ENCODE results near the gene KPNA6.

The KPNA6 gene

DNA sequence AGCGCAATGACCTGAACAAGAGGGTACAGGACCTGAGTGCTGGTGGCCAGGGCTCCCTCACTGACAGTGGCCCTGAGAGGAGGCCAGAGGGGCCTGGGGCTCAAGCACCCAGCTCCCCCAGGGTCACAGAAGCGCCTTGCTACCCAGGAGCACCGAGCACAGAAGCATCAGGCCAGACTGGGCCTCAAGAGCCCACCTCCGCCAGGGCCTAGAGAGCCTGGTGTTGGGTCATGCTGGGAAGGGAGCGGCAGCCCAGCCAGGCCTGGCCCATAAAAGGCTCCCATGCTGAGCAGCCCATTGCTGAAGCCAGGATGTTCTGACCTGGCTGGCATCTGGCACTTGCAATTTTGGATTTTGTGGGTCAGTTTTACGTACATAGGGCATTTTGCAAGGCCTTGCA, 87.1 kb downstream of the KPNA6 start:
- DNase-seq, result no peak

DNA sequence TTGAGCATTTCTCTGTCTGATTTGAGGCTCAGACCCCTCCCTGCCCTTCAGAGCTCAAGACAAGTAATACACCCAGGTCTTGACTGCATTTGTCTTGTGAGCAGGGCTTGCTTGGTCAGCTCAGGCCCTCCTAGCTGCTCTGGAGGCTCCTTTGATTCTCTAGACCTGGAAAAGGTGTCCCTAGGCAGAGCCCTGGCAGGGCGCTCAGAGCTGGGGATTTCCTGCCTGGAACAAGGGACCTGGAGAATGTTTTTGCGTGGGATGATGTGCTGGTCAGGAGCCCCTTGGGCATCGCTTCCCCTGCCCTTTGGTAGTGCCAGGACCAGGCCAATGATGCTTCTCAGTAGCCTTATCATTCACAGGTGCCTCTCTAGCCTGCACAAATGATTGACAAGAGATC, 87.7 kb downstream of the KPNA6 start:
- no peak for DNase-seq

DNA sequence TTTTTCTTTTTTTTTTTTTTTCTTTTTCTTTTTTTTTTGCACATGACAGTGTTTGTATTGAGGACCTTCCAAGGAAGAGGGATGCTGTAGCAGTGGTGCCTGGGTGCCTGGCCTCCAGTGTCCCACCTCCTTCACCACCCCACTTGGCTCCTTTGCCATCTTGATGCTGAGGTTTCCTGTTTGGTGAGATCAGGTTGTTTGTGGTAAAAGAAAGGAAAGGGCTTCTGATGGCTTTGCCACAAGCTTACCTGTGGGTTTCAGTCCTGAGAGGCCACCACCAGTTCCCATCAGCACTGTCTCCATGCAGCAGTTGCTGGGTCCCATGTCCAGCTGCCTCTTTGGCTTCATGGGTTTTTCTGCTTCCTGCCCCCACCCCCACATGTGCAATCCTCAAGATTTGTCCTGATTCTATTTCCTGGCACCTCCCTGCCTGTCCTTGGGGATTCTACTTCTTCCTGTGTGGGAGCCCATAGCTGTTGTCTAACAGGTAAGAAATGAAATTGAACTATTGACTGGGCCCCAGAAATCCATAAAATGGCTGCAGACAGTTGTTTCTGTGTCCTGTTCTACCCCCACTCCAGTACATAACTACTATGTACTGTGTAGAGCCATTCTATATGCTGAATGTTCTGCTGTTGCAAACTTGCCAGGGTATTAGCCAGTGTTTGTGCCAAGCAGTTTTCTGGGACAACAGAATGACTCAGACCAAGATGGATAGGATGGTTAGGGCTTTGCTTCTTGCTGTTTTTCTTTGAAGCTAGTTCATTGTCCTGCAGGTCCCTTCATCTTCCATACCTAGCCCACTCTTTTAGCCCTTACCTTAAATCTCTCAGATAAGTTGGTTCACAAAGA, 88.3 kb downstream of the KPNA6 start:
- peak in 2 of 5 experiments; percentile 47 to 77 for DNase-seq

DNA sequence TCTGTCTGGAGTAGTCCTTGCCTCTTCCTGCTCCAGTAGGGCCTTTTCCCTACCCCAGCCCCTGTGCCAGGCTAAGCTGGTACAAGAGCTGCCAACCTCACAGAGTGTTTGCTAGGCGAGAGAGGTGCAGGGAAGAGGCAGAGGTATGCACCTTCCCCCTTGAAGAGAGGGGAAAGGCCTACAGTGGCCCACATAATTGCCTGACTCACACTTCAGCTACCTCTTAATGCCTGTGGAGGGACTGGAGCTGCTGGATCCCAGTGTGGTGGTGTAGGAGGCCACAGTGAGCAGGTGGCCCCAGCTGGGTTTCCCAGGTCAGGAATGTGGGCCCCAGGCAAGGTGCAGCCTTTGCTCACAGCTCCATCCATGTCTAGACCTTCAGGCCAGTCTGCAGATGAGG, 89.2 kb downstream of the KPNA6 start:
- DNase-seq, result no peak

DNA sequence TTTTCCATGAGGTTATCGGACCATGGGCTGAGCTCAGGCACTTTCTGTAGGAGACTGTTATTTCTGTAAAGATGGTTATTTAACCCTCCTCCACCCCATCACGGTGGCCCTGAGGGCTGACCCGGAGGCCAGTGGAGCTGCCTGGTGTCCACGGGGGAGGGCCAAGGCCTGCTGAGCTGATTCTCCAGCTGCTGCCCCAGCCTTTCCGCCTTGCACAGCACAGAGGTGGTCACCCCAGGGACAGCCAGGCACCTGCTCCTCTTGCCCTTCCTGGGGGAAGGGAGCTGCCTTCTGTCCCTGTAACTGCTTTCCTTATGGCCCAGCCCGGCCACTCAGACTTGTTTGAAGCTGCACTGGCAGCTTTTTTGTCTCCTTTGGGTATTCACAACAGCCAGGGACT, 90.0 kb downstream of the KPNA6 start:
- DNase-seq, result no peak

DNA sequence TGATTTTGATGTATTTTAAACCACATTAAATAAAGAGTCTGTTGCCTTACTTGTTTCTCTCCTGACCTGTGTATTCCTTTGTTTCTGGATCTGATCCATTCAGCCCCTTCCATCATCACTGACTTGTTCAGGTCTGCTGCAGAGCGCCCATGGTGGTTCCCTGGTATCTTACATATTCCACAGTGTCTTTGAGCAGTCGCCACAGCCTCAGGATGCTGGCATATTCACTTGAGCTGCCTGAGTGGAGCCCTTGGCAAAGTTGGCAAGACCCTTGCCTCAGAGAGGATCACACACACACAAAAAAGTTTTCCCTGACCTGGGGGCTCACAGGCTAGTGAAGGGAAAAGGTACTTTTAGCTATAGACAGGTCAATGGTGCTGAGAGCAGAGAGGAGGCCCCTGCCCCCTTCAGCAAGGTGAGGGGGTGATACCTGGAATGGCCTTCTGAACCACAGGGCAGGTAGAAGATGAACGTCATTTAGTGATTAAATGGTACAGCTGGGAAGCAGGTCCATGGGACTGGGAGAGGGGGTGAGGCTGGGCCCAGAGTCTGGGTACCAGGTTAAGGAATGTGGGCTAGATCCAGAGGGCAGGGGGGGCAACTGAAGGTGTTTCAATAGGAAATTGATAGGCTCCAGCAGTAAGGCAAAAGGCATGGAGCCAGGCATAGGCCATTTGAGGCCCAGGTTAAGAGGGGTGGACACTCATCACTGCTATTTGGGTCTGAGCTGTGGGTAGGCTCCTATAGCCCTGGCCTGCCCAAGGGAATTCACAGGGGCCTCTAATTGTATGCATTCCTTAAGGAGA, 90.6 kb downstream of the KPNA6 start:
- no peak for DNase-seq

DNA sequence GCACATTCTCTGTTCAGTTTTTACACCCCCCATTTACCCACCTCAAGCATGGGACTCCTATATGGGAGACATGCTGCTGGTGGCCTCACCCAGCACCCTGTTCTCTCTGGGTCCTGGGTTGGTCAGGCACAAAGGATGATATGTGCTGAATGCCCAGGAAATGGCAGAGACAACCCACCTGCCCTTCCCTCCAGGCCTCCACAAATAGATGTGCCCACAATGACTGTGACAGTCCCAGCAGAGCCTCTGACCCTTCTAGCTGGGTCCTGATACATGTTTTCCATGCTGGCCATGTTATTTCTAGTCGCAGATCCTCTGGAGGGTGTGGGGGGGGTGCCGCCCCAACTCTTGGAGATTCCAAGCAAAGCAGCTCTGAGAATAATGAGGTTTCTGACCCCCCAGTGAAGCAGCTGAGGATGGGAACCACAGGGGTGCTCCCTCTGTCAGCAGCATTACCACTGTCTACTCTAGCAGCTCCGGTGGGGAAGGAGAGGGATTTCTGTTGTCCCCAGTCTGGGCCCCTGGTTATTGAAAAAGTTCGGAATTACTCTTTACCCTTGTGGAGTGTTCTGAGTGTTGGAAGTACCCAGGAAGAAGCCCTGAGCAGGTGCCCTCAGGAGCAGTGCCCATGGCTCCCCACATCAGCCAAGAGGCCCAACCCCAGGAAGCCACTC, 91.3 kb downstream of the KPNA6 start:
- no peak for DNase-seq

DNA sequence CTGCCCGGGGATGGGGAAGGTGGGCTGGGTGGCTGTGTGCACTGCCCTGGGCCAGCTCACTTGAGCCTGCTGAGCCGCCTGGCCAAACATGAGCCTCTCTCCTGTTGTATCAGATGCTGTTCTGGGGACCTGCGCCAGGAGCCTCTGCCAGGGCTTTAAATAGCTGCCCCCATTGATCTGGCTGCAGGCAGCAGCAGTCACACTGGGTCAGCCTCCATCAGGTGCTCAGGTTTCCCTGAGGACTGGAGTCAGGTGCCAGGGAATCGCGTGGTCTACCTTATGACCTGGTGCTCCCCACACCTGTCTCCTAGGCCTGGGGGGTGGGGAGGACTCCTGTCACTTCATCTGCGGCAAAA, 91.8 kb downstream of the KPNA6 start:
- DNase-seq, result no peak

DNA sequence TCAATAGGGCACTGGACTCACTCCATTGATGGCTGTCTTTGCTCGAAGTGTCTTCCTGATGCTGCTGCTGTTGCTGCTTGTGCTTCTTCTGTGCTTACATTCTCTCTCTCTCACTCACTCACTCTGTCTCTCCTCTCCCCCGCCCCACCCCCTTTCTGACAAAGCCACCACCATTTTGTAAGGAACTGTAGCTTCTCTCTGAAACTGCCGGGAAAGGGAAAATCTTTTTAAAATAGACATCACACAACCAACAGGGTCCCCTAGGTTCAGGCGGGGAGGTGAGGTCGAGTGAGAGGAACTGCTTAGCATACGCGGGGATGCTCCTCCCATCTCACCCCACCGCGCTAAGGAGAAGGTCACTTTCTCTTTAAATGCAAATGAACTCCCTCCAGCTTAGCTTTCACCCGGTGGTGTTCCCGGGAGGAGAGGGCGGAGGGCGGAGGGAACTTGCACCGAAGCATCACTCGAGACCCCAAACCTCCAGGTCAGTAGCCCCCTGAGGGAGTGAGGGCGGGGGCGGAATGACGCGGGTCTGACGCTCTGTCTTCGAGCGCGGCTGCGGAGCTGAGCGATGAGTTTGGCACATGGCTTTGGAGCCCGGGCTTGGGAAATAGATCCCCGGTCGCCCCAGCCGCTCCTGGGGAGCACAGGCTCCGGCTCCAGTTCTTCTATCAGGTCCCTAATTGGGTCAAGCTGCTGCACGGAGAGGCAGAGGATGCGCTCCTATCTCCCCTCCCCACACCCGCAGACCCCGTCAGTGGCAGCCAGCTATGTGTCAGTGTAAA, 92.6 kb downstream of the KPNA6 start, which contains the start of gene CCDC28B:
Gene CCDC28B, plus strand, starts transcription at position 370 of the 785 bp plus-strand sequence. CDS start 1,341 bp downstream, outside the sequence.
- peak in 4 of 5 experiments; percentile 30 to 76 (median 49) for DNase-seq

DNA sequence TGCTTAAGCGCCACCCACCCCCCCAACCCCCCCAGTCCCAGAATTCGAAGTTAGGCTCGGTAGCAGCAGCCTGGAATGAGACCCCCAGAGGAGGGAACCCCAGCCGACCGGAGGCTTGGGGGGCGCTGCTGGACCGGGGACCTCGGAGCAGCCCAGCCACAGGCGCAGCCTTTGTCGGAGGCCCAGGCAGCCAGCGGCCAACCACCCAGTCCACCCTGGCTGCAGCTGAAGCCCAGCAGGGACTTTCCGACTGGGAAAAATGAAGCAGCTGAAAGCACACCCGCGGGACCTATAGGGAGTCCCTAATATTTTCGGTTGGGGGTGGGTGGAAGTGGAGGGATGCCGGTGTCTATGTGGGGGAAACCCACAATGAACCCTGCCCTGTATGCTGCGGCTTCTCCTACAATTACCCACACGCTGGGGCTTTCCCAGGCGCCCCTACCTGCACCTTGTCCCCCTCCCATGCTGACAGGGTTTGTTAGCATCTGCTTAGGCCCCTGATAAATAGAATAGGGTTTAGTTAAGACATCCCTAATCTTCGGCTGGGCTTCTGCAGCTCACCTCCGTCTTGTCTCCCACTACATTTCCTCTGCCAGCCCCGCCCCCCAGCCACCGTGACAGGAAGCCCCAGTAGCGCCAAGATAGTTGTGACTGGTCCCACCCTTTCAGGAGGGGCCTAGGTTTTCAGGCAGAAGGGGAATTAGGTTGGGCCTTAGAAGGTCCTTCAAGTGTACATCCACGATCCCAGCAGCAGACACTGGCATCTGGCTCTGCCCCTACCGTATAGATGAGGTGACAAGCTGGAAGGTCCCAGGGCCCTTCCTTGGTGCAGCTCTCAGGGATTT, 93.4 kb downstream of the KPNA6 start:
- peak; percentile 49 to 82 (median 73) for DNase-seq

DNA sequence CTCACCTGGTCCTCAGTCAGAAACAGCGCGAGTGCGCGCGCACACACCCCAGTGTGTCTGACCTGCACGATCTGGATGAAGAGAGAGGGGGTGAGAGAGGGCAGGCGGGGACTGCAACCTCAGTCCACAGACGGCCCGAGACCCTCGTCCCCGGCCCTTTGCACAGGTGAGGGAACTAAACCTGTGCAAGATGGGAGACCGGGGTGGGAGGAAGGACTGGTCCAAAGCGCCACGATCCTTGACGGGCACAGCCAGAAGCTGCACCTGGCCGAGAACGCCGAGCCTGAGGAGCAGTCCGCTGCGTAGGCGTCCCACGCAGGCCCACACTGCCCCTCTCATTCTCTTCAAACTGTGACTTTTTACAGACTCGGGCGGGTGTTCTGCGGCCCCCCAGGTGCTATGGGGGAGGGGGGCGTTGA, 97.1 kb downstream of the KPNA6 start:
- no peak for DNase-seq

DNA sequence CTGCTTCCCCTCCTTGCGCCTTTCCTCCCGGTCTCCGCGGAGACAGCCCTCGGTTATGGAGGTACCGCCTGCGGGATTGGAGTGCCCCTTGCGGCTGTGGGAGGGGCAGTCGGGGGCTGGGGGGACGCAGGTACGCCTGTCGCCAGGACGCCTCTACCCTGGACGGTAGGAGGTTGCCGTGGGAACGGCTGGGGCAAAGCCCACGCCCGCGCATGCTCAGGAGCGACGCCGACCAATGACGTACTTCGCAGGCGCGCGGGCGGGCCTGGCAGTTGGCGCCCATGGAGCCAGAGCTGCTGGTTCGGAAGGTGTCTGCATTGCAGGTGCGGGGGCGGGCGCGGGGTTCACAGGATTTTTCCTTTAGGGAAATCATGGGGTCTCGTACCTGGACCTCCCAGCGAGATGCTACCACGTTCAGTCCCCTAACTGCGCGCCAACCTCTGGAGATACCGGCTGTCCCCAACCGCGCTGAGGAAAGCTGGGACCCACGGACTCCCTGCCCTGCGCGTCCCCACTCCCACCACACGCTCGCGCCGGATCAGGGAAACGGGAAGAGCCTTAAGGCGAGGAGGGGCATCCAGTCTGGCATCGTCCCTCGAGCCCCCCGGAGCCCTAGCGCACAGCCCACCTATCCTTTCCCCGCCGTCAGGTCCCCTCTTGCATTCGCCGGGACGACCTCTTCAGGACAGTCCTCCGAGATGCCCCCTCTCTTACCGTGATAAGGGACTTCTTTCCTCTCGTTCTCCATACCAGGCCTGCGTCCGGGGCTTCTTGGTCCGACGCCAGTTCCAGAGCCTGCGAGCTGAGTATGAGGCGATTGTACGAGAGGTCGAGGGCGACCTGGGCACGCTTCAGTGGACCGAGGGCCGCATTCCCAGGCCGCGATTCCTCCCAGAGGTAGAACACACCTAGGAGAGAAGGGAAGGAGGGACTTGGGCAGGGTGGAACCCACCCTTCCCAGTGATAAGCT, 97.8 kb downstream of the KPNA6 start, which contains the start of gene IQCC:
Gene IQCC, plus strand, starts transcription at position 271 of the 970 bp plus-strand sequence. Its CDS starts 11 bp downstream, at position 282.
- peak; percentile 72 to 88 (median 80) for DNase-seq

DNA sequence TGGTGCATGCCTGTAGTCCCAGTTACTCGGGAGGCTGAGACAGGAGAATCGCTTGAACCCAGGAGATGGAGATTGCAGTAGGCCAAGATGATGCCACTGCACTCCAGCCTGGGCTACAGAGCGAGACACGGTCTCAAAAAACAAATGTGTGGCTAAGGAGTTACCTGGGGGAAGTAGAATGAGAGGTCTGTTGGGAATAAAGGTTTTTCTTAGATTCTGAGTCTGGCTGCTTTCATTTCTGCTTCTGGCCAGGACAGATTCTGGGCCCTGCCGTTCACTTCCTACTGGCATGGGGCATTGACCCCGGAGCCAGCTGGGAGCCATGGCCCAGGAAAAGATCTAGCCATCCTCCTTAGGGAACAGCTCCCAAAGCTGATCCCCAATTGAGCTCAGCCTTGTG, 100.6 kb downstream of the KPNA6 start:
- no peak for DNase-seq

DNA sequence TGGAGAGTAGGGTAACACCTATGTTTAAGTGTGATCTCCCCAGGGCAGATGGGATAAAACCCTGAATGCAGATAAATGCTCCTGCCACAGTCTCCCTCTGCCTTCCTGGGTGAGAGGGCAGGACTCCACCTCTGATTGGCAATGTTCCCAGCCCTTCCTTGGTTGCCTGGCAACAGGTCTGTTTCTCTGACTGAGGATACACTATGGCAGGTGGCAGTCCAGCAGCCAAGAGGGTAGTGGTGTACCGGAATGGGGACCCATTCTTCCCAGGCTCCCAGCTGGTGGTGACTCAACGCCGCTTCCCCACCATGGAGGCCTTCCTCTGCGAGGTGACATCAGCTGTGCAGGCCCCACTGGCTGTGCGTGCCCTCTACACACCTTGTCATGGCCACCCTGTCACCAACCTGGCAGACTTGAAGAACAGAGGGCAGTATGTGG, 101.1 kb downstream of the KPNA6 start, which contains the start of gene DCDC2B:
Gene DCDC2B, plus strand, starts transcription at position 199 of the 438 bp plus-strand sequence. Its CDS starts 5 bp downstream, at position 204.
- no peak for DNase-seq

DNA sequence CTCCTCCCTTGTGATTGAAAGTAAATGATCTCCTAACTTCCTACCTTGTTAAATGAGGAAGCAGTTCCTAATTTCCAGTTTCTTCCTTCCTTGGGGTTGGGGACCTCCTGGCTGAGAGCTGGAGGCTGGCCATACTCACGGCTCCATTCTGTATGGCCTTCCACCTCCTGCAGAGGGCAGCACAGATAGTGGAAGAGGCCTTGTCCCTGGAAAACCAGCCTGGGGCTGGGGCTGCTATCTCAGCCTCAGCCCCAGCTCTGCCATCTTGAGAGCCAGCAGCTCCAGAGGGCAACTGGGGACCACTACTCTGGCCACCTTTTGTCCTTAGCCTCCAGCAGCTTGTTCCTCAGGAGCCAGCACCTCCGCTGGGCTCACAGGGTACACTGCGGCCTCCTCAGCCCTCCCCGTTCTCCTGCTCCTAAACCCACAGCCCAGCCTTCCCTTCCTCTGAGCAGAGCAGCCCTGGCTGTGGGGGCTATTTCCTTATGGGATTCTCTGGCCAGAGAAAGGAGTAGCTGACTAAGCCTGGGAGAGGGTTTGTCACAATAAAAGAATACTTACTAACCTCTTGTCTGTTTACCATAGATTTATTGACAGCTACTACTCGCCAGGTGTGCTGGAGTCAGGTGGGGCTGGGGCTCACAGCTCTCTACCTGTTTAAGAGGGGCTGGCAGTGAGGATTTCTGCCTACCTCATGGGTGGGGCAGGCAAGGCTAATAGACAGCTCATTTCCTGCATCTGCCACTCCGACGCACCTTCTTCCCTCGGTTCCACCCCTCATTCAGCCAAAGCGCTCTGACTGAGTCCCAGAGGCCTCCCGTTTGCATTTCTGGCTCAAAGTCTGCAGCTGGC, 108.0 kb downstream of the KPNA6 start:
- peak in 4 of 5 experiments; percentile 16 to 68 (median 44) for DNase-seq

DNA sequence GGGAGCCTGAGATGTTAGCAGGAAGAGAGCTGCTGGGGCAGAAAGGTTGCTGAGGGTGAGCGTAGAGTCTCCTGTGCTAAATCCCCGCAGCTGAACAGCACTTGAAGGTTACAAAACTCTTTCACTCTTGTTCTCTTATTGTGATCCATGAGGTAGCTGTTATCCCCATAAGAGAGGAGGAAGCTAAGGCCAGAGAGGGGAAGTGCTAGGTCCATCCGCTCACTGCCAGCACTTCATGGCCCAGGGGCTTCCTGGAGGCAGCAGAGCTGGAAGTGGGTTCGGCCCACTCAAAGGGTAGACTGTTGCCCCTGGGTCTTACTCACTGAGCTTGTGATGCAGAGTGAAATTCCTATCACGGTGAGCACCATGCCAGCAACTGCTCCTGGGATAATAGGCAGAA, 108.7 kb downstream of the KPNA6 start:
- no peak for DNase-seq

DNA sequence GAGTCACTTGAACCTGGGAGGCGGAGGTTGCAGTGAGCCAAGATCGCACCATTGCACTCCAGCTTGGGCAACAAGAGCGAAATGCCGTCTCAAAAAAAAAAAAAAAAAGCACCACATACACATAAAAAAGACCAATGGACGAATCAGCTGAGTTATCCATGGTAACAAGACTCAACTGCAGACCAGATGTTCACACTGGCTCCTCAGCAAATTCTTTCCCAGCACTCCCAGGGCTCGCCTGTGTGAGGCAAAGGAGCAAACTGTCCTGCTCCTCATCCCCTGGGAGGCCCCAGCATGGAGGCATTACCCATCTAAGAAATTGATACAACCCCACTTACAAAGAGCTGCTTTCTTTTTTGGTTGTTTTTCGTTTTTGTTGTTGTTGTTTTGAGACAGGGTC, 111.2 kb downstream of the KPNA6 start:
- DNase-seq, result no peak

DNA sequence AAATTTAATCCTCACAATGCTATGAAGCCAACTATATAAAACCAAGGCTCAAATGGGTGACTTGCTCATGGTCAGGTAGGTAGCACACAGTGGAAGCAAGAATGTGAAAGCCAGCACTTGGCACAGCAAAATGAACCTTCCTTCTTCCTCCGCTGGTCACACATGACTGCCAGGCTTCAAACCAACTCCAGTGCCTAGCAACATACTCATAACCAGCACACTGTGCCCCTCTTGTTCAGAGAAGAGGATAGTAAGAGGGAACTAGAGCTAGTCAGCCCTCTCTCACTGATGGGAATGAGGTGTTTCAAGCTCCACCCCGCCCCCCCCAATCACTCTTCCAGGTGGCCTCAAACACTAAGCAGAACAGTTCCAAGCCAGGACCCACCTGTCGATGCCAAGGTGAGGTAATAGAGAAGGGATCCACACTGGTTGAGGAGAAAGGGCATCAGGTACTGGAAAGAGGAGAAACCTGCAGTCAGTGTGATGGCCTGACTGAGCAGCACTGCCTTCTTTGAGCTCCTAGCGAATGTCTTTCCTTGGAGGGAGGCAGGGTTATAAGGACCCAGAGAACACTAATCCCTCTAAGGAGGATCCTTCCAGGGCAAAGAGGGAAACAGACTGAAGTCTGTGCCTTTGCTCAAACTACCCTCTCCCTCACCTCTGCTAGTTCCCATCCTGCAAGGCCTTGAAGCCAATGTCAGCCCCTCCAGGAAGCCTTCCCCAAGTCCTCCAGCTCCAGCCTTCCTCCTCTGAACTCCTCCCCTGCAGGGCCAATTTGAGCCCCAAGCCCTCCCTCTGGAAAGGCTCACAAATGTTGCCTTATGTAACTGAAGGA, 113.1 kb downstream of the KPNA6 start:
- DNase-seq, result no peak
